GM12801 (cell line): Measurements from ENCODE around the gene SH3RF3.

ENCODE experiments used
- TF ChIP-seq, protein P1 (sequence below): IDR thresholded peaks from one replicate; pipeline ENCODE4 v1.5.1; 2011; ENCODE audit warnings: control low read depth; ENCODE audit not compliant: insufficient read length; ENCODE audit errors: extremely low read depth

Gene SH3RF3

DNA sequence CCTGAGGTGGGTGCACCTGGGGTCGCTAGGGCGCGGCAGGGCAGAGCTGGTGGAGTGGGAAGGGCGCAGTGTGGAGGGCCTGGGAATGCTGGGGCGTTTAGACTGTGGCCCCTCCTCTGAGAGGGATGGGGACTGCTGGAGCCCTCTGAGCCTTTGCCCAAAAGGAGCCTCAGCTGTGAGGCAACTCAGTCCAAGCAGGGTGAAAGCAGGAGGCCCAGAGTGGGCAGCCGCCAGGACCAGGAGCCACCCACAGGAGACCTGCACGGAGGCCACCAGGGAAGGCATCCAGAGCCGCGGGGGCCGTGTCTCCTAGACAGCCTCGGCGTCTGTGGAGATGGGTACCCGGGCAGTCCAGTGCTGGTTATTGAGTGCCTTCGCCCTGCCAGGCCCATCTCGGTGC, 369.9 kb downstream of the SH3RF3 start:
- TF ChIP-seq, protein P1, sequence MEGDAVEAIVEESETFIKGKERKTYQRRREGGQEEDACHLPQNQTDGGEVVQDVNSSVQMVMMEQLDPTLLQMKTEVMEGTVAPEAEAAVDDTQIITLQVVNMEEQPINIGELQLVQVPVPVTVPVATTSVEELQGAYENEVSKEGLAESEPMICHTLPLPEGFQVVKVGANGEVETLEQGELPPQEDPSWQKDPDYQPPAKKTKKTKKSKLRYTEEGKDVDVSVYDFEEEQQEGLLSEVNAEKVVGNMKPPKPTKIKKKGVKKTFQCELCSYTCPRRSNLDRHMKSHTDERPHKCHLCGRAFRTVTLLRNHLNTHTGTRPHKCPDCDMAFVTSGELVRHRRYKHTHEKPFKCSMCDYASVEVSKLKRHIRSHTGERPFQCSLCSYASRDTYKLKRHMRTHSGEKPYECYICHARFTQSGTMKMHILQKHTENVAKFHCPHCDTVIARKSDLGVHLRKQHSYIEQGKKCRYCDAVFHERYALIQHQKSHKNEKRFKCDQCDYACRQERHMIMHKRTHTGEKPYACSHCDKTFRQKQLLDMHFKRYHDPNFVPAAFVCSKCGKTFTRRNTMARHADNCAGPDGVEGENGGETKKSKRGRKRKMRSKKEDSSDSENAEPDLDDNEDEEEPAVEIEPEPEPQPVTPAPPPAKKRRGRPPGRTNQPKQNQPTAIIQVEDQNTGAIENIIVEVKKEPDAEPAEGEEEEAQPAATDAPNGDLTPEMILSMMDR: no peak

DNA sequence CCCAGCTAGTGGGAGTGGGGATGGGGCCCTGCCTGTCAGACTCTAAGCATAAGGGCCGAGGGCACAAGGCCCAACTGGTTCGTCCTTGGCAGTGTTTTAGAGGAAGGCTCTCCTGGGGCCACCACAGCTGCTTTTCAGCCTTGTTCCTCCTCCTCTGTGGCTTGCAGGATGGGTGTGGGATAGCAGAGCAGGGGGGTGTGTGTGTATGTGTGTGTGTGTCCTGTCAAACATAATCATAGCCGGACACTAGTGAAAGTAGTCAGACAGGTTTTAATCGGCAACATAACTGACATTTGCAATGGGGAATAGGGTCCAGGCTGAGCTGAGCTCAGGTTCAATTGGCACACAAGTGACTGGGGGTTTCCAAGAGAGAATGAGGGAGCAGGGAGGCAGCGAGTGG, 370.6 kb downstream of the SH3RF3 start:
- TF ChIP-seq, protein P1: no peak

DNA sequence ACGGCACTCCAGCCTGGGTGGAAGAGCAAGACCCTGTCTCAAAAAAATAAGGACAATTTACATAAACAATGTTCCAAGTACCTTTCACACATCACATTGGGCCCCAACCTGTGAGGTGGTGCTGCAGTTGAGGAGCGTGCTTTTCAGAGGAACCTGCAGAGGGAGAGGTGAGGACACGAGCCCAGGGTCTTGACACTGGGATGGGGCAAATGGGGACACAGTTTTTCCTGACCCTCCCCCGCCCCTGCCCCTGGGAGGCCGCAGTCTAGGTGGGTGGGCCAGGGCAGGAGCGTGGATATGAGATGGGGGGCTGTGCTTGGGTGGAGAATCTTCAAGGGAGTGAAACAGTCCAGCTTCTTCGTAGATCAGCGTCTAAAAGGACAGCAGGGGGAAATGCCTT, 371.9 kb downstream of the SH3RF3 start:
- TF ChIP-seq, protein P1: no peak

DNA sequence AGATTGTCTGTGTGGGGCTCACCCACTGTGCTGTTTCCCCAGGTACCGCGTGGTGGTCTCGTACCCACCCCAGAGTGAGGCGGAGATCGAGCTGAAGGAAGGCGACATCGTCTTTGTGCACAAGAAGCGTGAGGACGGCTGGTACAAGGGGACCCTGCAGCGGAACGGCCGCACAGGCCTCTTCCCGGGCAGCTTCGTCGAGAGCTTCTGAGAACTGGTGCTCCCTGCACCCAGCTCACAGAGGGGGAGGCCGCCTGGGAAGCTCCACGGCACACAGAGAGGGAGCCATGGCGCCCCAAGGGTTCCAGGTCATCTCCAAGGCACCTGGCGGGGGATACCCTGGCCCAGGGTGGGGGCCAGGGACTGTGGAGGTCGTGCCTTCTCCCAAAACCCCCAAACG, 372.5 kb downstream of the SH3RF3 start:
- TF ChIP-seq, protein P1: no peak

DNA sequence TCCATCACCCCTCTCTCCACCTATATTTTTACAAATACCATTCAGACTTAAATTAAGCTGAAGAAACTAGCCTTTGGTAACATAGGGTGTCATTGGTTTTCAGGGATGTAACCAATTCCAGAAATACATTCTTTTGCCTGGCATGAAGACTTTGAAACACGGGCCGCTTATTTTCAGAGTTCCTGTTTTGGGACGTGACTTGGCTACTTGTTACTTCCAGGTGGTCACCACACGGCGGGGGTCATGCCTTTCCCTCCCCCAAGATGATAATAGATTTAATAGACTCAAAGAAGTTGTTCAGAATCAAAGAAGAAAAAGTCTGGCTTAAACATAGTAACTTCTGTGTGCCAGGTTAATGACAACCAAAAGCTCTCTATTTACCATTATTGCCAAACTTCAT, 374.2 kb downstream of the SH3RF3 start:
- TF ChIP-seq, protein P1: no peak

DNA sequence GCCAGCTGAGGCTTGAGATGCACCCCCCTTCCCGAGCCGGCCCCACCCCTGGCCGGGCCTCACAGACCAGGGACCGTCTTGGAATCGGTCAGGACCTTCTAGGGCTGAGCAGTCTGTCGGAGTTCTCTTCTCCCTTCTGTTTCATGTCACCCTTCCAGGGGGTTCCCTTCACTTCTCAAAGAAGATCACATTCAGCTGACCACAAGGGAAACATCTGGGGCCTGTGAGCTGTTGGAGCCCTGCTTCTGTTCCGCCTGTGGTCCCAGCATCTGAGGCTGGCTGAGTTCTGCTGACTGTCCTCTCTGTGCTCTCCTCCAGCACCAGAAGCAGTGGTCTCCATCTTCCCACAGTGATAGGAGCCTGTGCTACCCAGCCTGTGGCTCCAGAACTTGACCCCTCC, 378.2 kb downstream of the SH3RF3 start:
- TF ChIP-seq, protein P1: no peak

DNA sequence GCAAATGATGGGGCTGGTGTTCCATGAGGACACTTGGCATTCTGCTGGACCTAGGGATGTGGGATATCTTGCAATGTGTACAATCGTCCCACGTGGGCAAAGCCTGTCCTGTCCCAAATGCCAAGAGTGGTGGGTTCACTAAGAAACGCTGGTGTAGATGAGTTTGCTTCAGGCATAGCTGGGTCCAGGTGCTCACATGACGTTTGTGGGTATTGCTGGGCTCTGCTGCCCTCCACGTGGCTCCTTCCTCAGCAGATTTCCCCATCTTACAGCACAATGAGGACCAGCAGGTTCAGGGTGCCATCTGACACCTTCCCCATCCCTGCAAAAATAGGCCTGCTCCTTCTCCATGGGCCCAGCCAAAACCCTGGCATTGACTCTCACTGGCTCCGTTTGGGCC, 378.8 kb downstream of the SH3RF3 start:
- TF ChIP-seq, protein P1: no peak

DNA sequence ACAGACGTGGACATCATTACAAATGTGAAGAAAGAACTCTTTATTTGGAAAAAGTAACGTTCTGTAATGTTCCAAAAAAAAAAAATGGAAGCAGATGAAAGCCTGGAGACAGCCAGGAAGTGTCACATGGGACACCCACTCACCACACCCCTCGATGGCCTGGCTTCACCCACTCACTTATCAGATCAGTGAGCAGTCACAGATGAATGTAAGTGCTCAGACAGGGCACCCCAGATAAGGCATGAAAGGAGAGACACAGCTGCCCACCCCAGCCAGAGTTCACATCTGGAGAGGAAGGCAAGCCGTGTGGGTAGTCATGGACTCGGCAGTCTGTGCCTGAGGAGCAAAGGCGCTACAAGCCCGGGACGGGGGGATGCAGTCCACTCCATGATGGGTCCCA, 379.6 kb downstream of the SH3RF3 start:
- TF ChIP-seq, protein P1: no peak
